C4-2B (cell line): ENCODE measurements around the gene STK4.

ENCODE experiments used
- CTCF ChIP-seq: fragments of 450-650 bp; conservative IDR thresholded peaks from 2 replicates; pipeline ENCODE4 v1.5.1; 2017; ENCODE audit warnings: mild to moderate bottlenecking
- ZFX ChIP-seq: fragments of 450-650 bp; IDR thresholded peaks from 2 replicates; pipeline ENCODE4 v1.6.1; 2017

- no peak; the same call in 1 of the 2 replicates for TF ChIP-seq CTCF
- TF ChIP-seq ZFX, result no peak
Observed at GRCh38 chr20:45098103-45098773, 131.9 kb downstream of the STK4 start.
